Measurements from ENCODE around the gene NRCAM.

DNA sequence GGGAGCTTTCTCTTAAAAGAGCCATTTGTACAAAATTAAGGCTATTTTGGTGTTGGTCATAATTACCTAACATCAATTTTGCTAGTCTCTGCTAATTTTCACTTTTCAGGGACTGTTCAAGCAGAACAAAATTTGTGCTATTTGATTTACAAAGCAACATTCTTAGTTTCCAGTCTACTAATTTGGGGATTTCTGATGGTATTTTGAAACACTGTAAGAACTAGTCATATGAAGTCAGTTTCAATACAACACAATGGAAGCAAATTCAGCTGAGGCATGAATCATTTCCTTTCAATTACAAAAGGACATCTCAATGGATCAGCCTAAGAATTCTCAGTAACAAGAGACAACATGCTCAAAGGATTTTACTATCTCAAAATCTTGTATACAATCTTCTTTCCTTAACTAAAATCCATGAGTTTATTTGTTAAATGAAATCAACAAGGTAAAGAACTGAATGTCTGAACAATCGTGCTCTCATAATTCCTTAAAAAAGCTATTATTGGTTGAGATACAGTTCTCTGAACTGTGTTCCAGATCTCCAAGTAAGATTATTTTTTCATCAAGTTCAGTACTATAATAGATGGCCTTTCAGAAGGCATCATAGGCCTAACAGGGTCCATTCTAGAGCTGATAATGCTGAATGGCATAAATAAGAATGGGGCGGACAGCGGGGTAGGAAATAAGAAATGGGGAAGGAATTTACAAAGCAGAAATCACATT, 144.6 kb downstream of the NRCAM start:
- TF ChIP-seq, protein P1, sequence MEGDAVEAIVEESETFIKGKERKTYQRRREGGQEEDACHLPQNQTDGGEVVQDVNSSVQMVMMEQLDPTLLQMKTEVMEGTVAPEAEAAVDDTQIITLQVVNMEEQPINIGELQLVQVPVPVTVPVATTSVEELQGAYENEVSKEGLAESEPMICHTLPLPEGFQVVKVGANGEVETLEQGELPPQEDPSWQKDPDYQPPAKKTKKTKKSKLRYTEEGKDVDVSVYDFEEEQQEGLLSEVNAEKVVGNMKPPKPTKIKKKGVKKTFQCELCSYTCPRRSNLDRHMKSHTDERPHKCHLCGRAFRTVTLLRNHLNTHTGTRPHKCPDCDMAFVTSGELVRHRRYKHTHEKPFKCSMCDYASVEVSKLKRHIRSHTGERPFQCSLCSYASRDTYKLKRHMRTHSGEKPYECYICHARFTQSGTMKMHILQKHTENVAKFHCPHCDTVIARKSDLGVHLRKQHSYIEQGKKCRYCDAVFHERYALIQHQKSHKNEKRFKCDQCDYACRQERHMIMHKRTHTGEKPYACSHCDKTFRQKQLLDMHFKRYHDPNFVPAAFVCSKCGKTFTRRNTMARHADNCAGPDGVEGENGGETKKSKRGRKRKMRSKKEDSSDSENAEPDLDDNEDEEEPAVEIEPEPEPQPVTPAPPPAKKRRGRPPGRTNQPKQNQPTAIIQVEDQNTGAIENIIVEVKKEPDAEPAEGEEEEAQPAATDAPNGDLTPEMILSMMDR (IDR thresholded peaks at IDR 0.05): no peak
- TF ChIP-seq, protein P2, sequence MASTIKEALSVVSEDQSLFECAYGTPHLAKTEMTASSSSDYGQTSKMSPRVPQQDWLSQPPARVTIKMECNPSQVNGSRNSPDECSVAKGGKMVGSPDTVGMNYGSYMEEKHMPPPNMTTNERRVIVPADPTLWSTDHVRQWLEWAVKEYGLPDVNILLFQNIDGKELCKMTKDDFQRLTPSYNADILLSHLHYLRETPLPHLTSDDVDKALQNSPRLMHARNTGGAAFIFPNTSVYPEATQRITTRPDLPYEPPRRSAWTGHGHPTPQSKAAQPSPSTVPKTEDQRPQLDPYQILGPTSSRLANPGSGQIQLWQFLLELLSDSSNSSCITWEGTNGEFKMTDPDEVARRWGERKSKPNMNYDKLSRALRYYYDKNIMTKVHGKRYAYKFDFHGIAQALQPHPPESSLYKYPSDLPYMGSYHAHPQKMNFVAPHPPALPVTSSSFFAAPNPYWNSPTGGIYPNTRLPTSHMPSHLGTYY (CRISPR knock-in tag; IDR thresholded peaks at IDR 0.05): no peak
- TF ChIP-seq TEAD4 (CRISPR knock-in tag; IDR thresholded peaks at IDR 0.05) (no peak), CBFB (CRISPR knock-in tag; IDR thresholded peaks at IDR 0.05; ENCODE audit: low read depth) (no peak), ATF1 (CRISPR knock-in tag; IDR thresholded peaks at IDR 0.05) (no peak), ESRRA (CRISPR knock-in tag; IDR thresholded peaks at IDR 0.05; ENCODE audit: borderline replicate concordance) (no peak), KAT7 (CRISPR knock-in tag; IDR thresholded peaks at IDR 0.05; ENCODE audit: borderline replicate concordance) (no peak), NR1H2 (CRISPR knock-in tag; IDR thresholded peaks at IDR 0.05) (no peak), TCF7 (CRISPR knock-in tag; IDR thresholded peaks at IDR 0.05; ENCODE audit: low read depth) (no peak)
- TF ChIP-seq, protein P3, sequence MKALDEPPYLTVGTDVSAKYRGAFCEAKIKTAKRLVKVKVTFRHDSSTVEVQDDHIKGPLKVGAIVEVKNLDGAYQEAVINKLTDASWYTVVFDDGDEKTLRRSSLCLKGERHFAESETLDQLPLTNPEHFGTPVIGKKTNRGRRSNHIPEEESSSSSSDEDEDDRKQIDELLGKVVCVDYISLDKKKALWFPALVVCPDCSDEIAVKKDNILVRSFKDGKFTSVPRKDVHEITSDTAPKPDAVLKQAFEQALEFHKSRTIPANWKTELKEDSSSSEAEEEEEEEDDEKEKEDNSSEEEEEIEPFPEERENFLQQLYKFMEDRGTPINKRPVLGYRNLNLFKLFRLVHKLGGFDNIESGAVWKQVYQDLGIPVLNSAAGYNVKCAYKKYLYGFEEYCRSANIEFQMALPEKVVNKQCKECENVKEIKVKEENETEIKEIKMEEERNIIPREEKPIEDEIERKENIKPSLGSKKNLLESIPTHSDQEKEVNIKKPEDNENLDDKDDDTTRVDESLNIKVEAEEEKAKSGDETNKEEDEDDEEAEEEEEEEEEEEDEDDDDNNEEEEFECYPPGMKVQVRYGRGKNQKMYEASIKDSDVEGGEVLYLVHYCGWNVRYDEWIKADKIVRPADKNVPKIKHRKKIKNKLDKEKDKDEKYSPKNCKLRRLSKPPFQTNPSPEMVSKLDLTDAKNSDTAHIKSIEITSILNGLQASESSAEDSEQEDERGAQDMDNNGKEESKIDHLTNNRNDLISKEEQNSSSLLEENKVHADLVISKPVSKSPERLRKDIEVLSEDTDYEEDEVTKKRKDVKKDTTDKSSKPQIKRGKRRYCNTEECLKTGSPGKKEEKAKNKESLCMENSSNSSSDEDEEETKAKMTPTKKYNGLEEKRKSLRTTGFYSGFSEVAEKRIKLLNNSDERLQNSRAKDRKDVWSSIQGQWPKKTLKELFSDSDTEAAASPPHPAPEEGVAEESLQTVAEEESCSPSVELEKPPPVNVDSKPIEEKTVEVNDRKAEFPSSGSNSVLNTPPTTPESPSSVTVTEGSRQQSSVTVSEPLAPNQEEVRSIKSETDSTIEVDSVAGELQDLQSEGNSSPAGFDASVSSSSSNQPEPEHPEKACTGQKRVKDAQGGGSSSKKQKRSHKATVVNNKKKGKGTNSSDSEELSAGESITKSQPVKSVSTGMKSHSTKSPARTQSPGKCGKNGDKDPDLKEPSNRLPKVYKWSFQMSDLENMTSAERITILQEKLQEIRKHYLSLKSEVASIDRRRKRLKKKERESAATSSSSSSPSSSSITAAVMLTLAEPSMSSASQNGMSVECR (CRISPR knock-in tag; IDR thresholded peaks at IDR 0.05; ENCODE audit: borderline replicate concordance): no peak
- TF ChIP-seq, protein P4, sequence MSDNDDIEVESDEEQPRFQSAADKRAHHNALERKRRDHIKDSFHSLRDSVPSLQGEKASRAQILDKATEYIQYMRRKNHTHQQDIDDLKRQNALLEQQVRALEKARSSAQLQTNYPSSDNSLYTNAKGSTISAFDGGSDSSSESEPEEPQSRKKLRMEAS (CRISPR knock-in tag; IDR thresholded peaks at IDR 0.05): no peak
- TF ChIP-seq, protein P5, sequence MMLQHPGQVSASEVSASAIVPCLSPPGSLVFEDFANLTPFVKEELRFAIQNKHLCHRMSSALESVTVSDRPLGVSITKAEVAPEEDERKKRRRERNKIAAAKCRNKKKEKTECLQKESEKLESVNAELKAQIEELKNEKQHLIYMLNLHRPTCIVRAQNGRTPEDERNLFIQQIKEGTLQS (CRISPR knock-in tag; conservative IDR thresholded peaks at IDR 0.05): no peak
